Stimulated activated CD8-positive, alpha-beta memory T cell treated with anti-CD3 and anti-CD28 coated beads, Interleukin-7, amount 100 ng/mL, for 48 hours (primary cell): ENCODE data around the gene RPUSD2.

Experiments used
- DNase-seq, 2 donors: peaks; one replicate each; pipeline ENCODE4 v3.0.0-alpha.2; 2020; ENCODE audit warnings: low read depth in 1 of 2; ENCODE audit errors: extremely low read depth in 1 of 2

RPUSD2 gene

GRCh38 chr15:40613080-40613479, 44.0 kb downstream of the RPUSD2 start:
- DNase-seq: no peak

- no peak for DNase-seq
Measured at GRCh38 chr15:40618023-40618422, 48.9 kb downstream of the RPUSD2 start.

DNA sequence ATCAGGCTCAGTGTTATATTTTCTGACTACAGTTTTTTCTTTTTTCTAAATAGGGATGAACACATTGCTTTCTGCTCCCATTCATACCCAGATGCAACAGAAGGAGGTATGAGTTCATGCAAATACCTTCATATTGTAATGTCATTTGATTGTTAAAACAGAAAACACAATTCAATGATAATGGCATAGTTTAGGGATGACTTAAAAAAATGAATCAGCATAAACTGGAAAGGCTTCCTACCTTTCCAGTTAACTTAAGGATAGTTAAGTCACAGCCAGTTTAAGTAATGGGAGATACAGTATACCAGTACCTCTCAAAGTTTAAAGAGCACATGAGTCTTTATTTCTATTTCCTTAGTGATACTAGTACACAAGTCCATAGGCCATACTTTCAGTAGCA, 49.8 kb downstream of the RPUSD2 start:
- DNase-seq: no peak

DNA sequence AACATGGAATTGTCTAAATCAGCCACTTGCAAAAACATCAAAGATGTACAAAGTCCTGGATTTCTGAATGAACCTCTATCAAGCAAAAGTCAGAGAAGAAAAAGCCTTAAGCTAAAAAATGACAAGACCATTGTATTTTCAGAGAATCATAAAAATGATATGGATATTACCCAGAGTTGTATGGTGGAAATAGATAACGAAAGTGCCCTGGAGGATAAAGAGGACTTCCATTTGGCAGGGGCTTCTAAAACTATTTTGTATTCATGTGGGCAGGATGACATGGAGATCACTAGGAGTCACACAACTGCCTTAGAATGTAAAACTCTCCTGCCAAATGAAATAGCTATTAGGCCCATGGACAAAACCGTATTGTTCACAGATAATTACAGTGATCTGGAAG, 54.3 kb downstream of the RPUSD2 start:
- no peak for DNase-seq
